Vagina (tissue), 2 donors: ENCODE data around the gene DEF6. TPM values are rescaled to one million over a fixed set of nuclear protein-coding genes. Genes with fewer than 3 reads are reported as not detected.
A peak's percentile ranks its signal among the peaks of the same experiment; 100 is the strongest.

Experiments
- DNase-seq, 2 donors: peaks; one replicate each; pipeline ENCODE4 v3.0.0-alpha.2; 2017; ENCODE audit errors: extremely low spot score in 2 of 2
- H3K27ac ChIP-seq: fragments of 200-600 bp; sonication (generic); one replicate; pipeline ENCODE4 v1.5.1; 2019
- H3K27me3 ChIP-seq: fragments of 200-600 bp; sonication (generic); one replicate; pipeline ENCODE4 v1.5.1; 2019
- H3K36me3 ChIP-seq, 2 donors: fragments of 200-600 bp; sonication (generic); one replicate each; pipeline ENCODE4 v1.5.1; 2017 to 2019
- H3K4me1 ChIP-seq: fragments of 200-600 bp; sonication (generic); one replicate; pipeline ENCODE4 v1.5.1; 2019
- H3K4me3 ChIP-seq, 2 donors: fragments of 200-600 bp; sonication (generic); 1 replicate in 1 of 2; 2 replicates in 1 of 2; pipeline ENCODE4 v1.5.1; 2016 to 2019
- H3K9me3 ChIP-seq: fragments of 200-600 bp; sonication (generic); one replicate; pipeline ENCODE4 v1.5.1; 2019
- CTCF ChIP-seq, 3 experiments: fragments of 450-650 bp in 2 of 3; fragments of 200-600 bp in 1 of 3; sonication (generic) in 1 of 3; IDR thresholded peaks; one replicate each; pipeline ENCODE4 v1.5.1; 2017 to 2019; ENCODE audit warnings: antibody characterized with exemption in 3 of 3, mild to moderate bottlenecking in 2 of 3, moderate library complexity in 2 of 3
- POLR2A ChIP-seq, 2 donors: fragments of 450-650 bp; IDR thresholded peaks; one replicate each; pipeline ENCODE4 v1.6.1; 2017; ENCODE audit warnings: antibody characterized with exemption in 2 of 2, mild to moderate bottlenecking in 2 of 2, moderate library complexity in 2 of 2
- POLR2AphosphoS5 ChIP-seq, 2 donors: sonication (generic); formaldehyde crosslinking; IDR thresholded peaks; one replicate each; pipeline ENCODE4 v1.9.0; 2017; ENCODE audit warnings: antibody characterized with exemption in 2 of 2, mild to moderate bottlenecking in 2 of 2, low read depth in 1 of 2; ENCODE audit not compliant: insufficient read depth in 1 of 2
- intact Hi-C: fragments of 100-400 bp; cut with DNase I; formaldehyde crosslinking; loops from one replicate; pipeline ENCODE4 v1.15.1; 2023
- total RNA-seq: library from RNA; depleted of rRNA; stranded (reverse); fragments of >200 nt; gene quantifications from one replicate; pipeline ENCODE4 v1.2.3, GENCODE V29; 2016

DEF6 gene
- total RNA-seq, 1 donor from 2014 or later, result 23.1 TPM

DNA sequence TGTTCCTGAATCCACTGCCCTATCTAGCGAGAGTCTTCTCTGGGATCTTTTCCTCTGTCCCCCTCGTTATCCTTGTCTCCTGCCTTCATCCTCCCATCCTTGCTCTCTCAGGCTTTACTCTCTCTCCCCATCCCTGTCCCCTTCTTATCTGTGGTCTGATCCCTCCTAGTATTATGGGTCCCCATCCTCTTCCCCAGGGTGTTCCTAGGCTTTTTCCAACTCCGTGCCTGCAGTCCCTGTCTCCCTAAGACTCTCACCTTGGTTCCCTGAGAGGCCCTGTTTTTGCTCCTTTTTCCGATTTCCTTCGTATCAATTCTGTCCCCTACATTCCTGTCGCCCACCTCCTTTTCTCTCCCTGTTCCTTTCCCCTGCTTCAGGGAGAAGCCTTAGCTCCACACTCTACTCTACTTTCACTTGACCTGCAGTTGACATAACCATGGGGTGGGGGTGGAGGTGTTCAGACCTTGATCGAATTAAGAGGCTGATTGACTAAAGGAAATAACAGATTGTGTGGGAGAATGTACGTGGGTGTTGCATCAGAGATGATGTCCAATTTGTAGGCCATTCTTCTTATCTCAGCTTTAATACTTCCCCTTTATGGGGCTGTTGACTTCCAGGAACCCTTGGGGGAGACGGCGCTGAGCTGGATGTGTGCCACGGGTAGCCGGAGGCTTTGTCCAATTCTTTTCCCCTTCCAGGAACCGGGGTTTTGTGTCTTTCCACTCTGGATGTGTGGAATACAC, 45.6 kb downstream of the DEF6 start:
- Histone ChIP-seq H3K27me3 (no peaks in the 10 kb centered on the region), H3K27ac (peak overlapping the region; percentile 88), H3K9me3 (no peaks in the 10 kb centered on the region), H3K4me3 (peak overlapping the region; percentile 62 to 86), H3K36me3 (peaks cover 0 to 9% of the 10 kb centered on the region in 2 donors), H3K4me1 (peaks cover 27% of the 10 kb centered on the region)
- intact Hi-C loops, result loop anchor here (5.0 kb wide), 2 partner anchors 74 to 109 kb away; partner anchors contain the start of gene FANCE
- no peak for TF ChIP-seq POLR2AphosphoS5 (IDR thresholded peaks at IDR 0.05; ENCODE audit: insufficient read depth in 1 of 2, low read depth in 1 of 2)
- no peak for TF ChIP-seq CTCF (IDR thresholded peaks at IDR 0.05)
- peak in 1 of 2 donors; percentile 88 for DNase-seq

GRCh38 chr6:35343835-35344550, 46.4 kb downstream of the DEF6 start:
- intact Hi-C loops, result loop anchor here (5.0 kb wide), 2 partner anchors 73 to 108 kb away; partner anchors contain the start of gene FANCE
- Histone ChIP-seq H3K27me3 (no peaks in the 10 kb centered on the region), H3K36me3 (peaks cover 0 to 9% of the 10 kb centered on the region in 2 donors), H3K4me1 (peaks cover 27% of the 10 kb centered on the region), H3K27ac (peak overlapping the region; percentile 88), H3K9me3 (no peaks in the 10 kb centered on the region), H3K4me3 (peak overlapping the region; percentile 62 to 86)
- no peak for DNase-seq
- TF ChIP-seq POLR2A (IDR thresholded peaks at IDR 0.05) (no peak), POLR2AphosphoS5 (IDR thresholded peaks at IDR 0.05; ENCODE audit: insufficient read depth in 1 of 2, low read depth in 1 of 2) (no peak), CTCF (IDR thresholded peaks at IDR 0.05) (no peak)

- Histone ChIP-seq H3K36me3 (peaks cover 0 to 32% of the 10 kb centered on the region in 2 donors), H3K4me1 (no peaks in the 10 kb centered on the region), H3K9me3 (no peaks in the 10 kb centered on the region), H3K27ac (no peak overlapping the region), H3K27me3 (no peaks in the 10 kb centered on the region), H3K4me3 (no peak overlapping the region)
- peak in 1 of 2 donors; percentile 62 for DNase-seq
- intact Hi-C loops, result no loop called here
- TF ChIP-seq POLR2AphosphoS5 (IDR thresholded peaks at IDR 0.05; ENCODE audit: insufficient read depth in 1 of 2, low read depth in 1 of 2) (no peak), POLR2A (IDR thresholded peaks at IDR 0.05) (no peak), CTCF (IDR thresholded peaks at IDR 0.05) (no peak)
Observed at GRCh38 chr6:35351422-35351821, 53.8 kb downstream of the DEF6 start.

GRCh38 chr6:35352735-35353134, 55.1 kb downstream of the DEF6 start:
- Histone ChIP-seq H3K27ac (no peak overlapping the region), H3K27me3 (no peaks in the 10 kb centered on the region), H3K4me3 (no peak overlapping the region), H3K36me3 (peaks cover 0 to 35% of the 10 kb centered on the region in 2 donors), H3K4me1 (peaks cover 3% of the 10 kb centered on the region), H3K9me3 (no peaks in the 10 kb centered on the region)
- TF ChIP-seq POLR2A (IDR thresholded peaks at IDR 0.05), result no peak
- TF ChIP-seq POLR2AphosphoS5 (IDR thresholded peaks at IDR 0.05; ENCODE audit: insufficient read depth in 1 of 2, low read depth in 1 of 2), result no peak
- TF ChIP-seq CTCF (IDR thresholded peaks at IDR 0.05), result no peak
- DNase-seq, result no peak
- intact Hi-C loops, result no loop called here
